HCT116 (cell line): ENCODE data around the gene KRTAP9-1. TPM values are rescaled to one million over a fixed set of nuclear protein-coding genes. Genes with fewer than 3 reads are reported as not detected.

ENCODE experiments used
- ATAC-seq: fragments of 200-7000 bp; cut with Tn5 transposase; 2 replicates; pipeline ENCODE4 v1.9.1; 2020; ENCODE audit warnings: mild to moderate bottlenecking, moderate library complexity
- BruUV-seq: library from RNA; stranded (reverse); fragments of 400-500 nt; replicated peaks from 2 replicates; lab custom pipeline; 2021; lab: Mats Ljungman, UMichigan
- CTCF ChIA-PET: fragments of 300-600 bp; sonication (Branson Sonifier 250); formaldehyde crosslinking; loops from one replicate; lab custom pipeline; 2021; ENCODE audit warnings: antibody characterized with exemption; lab: Charles Lee
- POLR2A ChIA-PET: fragments of 300-600, 350-600 bp; sonication (Branson Sonifier 250); formaldehyde crosslinking; loops from one replicate; lab custom pipeline; 2021; ENCODE audit warnings: antibody characterized with exemption; lab: Charles Lee
- RAD21 ChIA-PET, 2 experiments: fragments of 300-600 bp; sonication (Branson Sonifier 250); formaldehyde crosslinking; loops; one replicate each; lab custom pipeline; 2023; ENCODE audit warnings: low total read pairs in 2 of 2; ENCODE audit not compliant: uncharacterized antibody in 2 of 2, unreplicated experiment in 2 of 2, low non-redundant PET in 1 of 2; lab: Charles Lee
- DNase-seq: peaks from one replicate; pipeline ENCODE4 v3.0.0-alpha.2; 2010; ENCODE audit warnings: low read depth, low spot score
- H2AFZ ChIP-seq: fragments of 200-600 bp; shearing (Covaris generic), sonication (generic); 2 replicates; pipeline ENCODE4 v1.6.1; 2017; ENCODE audit warnings: low read depth, mixed run types, mixed read lengths, antibody characterized with exemption, low read length; ENCODE audit not compliant: poor library complexity, severe bottlenecking
- H3K27ac ChIP-seq: 2 replicates; pipeline ENCODE4 v1.5.1; 2012; ENCODE audit warnings: low read depth, low read length
- H3K27me3 ChIP-seq: fragments of 200-600 bp; sonication (generic); 2 replicates; pipeline ENCODE4 v1.6.1; 2016; ENCODE audit warnings: mixed run types, low read length, mixed read lengths; ENCODE audit not compliant: insufficient read depth
- H3K36me3 ChIP-seq, 2 experiments: fragments of 200-500 bp in 1 of 2; fragments of 200-600 bp in 1 of 2; sonication (Bioruptor generic) in 1 of 2; sonication (generic) in 1 of 2; 2 replicates each; pipeline versions ENCODE4 v1.5.1 to v1.6.1; 2014 to 2016; ENCODE audit warnings: low read length in 2 of 2, inconsistent platforms in 1 of 2, mixed read lengths in 1 of 2, mixed run types in 1 of 2; ENCODE audit not compliant: insufficient read depth in 2 of 2, control insufficient read depth in 1 of 2
- H3K4me1 ChIP-seq, 2 experiments: fragments of 200-600 bp in 1 of 2; sonication (generic) in 1 of 2; 2 replicates each; pipeline versions ENCODE4 v1.5.1 to v1.6.1; 2012 to 2017; ENCODE audit warnings: low read length in 2 of 2, inconsistent platforms in 1 of 2, mild to moderate bottlenecking in 1 of 2, mixed read lengths in 1 of 2, mixed run types in 1 of 2, moderate library complexity in 1 of 2; ENCODE audit not compliant: insufficient read depth in 2 of 2, control insufficient read depth in 1 of 2
- H3K4me2 ChIP-seq: fragments of 200-600 bp; sonication (generic); 2 replicates; pipeline ENCODE4 v1.6.1; 2017; ENCODE audit warnings: mixed run types, low read length, mixed read lengths
- H3K4me3 ChIP-seq, 2 experiments: fragments of 200-600 bp in 1 of 2; sonication (generic) in 1 of 2; replicated peaks in 1 of 2; 2 replicates each; pipeline ENCODE4 v1.5.1; 2011 to 2016; ENCODE audit warnings: low read length in 2 of 2, control low read depth in 1 of 2, low read depth in 1 of 2, mild to moderate bottlenecking in 1 of 2, mixed read lengths in 1 of 2, mixed run types in 1 of 2
- H3K79me2 ChIP-seq: fragments of 200-600 bp; sonication (generic); 2 replicates; pipeline ENCODE4 v1.6.1; 2017; ENCODE audit warnings: mild to moderate bottlenecking, mixed run types, low read length, moderate library complexity, mixed read lengths; ENCODE audit not compliant: insufficient read depth
- H3K9ac ChIP-seq: fragments of 200-600 bp; sonication (generic); 2 replicates; pipeline ENCODE4 v1.6.1; 2016; ENCODE audit warnings: low read length, mixed read lengths
- H3K9me2 ChIP-seq: fragments of 200-600 bp; sonication (generic), shearing (Covaris generic); 2 replicates; pipeline ENCODE4 v1.6.1; 2017; ENCODE audit warnings: mixed run types, mild to moderate bottlenecking, moderate library complexity; ENCODE audit not compliant: insufficient read depth
- H3K9me3 ChIP-seq, 2 experiments: fragments of 200-500 bp in 1 of 2; fragments of 200-600 bp in 1 of 2; sonication (Bioruptor generic) in 1 of 2; sonication (generic) in 1 of 2; 2 replicates each; pipeline ENCODE4 v1.6.1; 2014 to 2017; ENCODE audit warnings: low read length in 2 of 2, mixed read lengths in 2 of 2, inconsistent platforms in 1 of 2, low read depth in 1 of 2, mild to moderate bottlenecking in 1 of 2, mixed run types in 1 of 2, moderate library complexity in 1 of 2; ENCODE audit not compliant: control insufficient read depth in 1 of 2, insufficient read depth in 1 of 2
- H4K20me1 ChIP-seq: fragments of 200-600 bp; sonication (generic), shearing (Covaris generic); 2 replicates; pipeline ENCODE4 v1.6.1; 2017; ENCODE audit warnings: mixed run types, mild to moderate bottlenecking, moderate library complexity; ENCODE audit not compliant: insufficient read depth
- CBX3 ChIP-seq: IDR thresholded peaks from 2 replicates; pipeline ENCODE4 v1.6.1; 2012; ENCODE audit warnings: low read depth
- CEBPB ChIP-seq: IDR thresholded peaks from 2 replicates; pipeline ENCODE4 v1.6.1; 2012; ENCODE audit warnings: low read depth
- EGR1 ChIP-seq: IDR thresholded peaks from 2 replicates; pipeline ENCODE4 v1.6.1; 2012; ENCODE audit warnings: low read depth
- ELF1 ChIP-seq: IDR thresholded peaks from 2 replicates; pipeline ENCODE4 v1.6.1; 2012; ENCODE audit warnings: low read depth, borderline replicate concordance
- EZH2phosphoT487 ChIP-seq: fragments of 200-600 bp; IDR thresholded peaks from 2 replicates; pipeline ENCODE4 v1.6.1; 2018; ENCODE audit warnings: antibody characterized with exemption, borderline replicate concordance
- FOSL1 ChIP-seq: IDR thresholded peaks from 2 replicates; pipeline ENCODE4 v1.6.1; 2012; ENCODE audit warnings: low read depth
- JUND ChIP-seq: IDR thresholded peaks from 2 replicates; pipeline ENCODE4 v1.6.1; 2012
- POLR2A ChIP-seq: IDR thresholded peaks from 2 replicates; pipeline ENCODE4 v1.7.0; 2011; ENCODE audit warnings: borderline replicate concordance; ENCODE audit not compliant: insufficient read depth, insufficient read length; ENCODE audit errors: extremely low read depth
- RAD21 ChIP-seq: IDR thresholded peaks from 2 replicates; pipeline ENCODE4 v1.6.1; 2012; ENCODE audit warnings: low read depth, mild to moderate bottlenecking
- SP1 ChIP-seq: IDR thresholded peaks from 2 replicates; pipeline ENCODE4 v1.6.1; 2012; ENCODE audit warnings: low read depth
- SRF ChIP-seq: IDR thresholded peaks from 2 replicates; pipeline ENCODE4 v1.6.1; 2012; ENCODE audit warnings: low read depth
- TCF7L2 ChIP-seq: IDR thresholded peaks from 2 replicates; pipeline ENCODE4 v1.7.0; 2011; ENCODE audit warnings: borderline replicate concordance, inconsistent platforms; ENCODE audit not compliant: insufficient read depth, insufficient read length; ENCODE audit errors: extremely low read depth
- ZFX ChIP-seq: fragments of 450-650 bp; IDR thresholded peaks from 2 replicates; pipeline ENCODE4 v1.6.1; 2017
- intact Hi-C: fragments of 100-400 bp; cut with micrococcal nuclease; formaldehyde crosslinking; loops from 2 replicates; pipeline ENCODE4 v1.10.0; 2022
- total RNA-seq: library from RNA; stranded (reverse); gene quantifications from one replicate; pipeline ENCODE4 v1.2.1, GENCODE V29; 2021; ENCODE audit not compliant: unreplicated experiment
- TF ChIP-seq, protein P1 (sequence below), 3 experiments: fragments of 200-600 bp in 1 of 3; sonication (generic) in 1 of 3; IDR thresholded peaks in 2 of 3; conservative IDR thresholded peaks in 1 of 3; 2 replicates each; pipeline ENCODE4 v1.5.1; 2012 to 2017; ENCODE audit warnings: low read depth in 2 of 3, low read length in 2 of 3, antibody characterized with exemption in 1 of 3, borderline replicate concordance in 1 of 3, control low read depth in 1 of 3, mild to moderate bottlenecking in 1 of 3, mixed read lengths in 1 of 3, mixed run types in 1 of 3, moderate library complexity in 1 of 3; ENCODE audit not compliant: insufficient read depth in 1 of 3
- TF ChIP-seq, protein P2 (sequence below): IDR thresholded peaks from 2 replicates; pipeline ENCODE4 v1.6.1; 2012; ENCODE audit warnings: low read depth
- TF ChIP-seq, protein P3 (sequence below): IDR thresholded peaks from 2 replicates; pipeline ENCODE4 v1.6.1; 2012
- TF ChIP-seq, protein P4 (sequence below): IDR thresholded peaks from 2 replicates; pipeline ENCODE4 v1.6.1; 2012

Gene KRTAP9-1
- total RNA-seq, 1 experiment from 2014 or later = not detected

DNA sequence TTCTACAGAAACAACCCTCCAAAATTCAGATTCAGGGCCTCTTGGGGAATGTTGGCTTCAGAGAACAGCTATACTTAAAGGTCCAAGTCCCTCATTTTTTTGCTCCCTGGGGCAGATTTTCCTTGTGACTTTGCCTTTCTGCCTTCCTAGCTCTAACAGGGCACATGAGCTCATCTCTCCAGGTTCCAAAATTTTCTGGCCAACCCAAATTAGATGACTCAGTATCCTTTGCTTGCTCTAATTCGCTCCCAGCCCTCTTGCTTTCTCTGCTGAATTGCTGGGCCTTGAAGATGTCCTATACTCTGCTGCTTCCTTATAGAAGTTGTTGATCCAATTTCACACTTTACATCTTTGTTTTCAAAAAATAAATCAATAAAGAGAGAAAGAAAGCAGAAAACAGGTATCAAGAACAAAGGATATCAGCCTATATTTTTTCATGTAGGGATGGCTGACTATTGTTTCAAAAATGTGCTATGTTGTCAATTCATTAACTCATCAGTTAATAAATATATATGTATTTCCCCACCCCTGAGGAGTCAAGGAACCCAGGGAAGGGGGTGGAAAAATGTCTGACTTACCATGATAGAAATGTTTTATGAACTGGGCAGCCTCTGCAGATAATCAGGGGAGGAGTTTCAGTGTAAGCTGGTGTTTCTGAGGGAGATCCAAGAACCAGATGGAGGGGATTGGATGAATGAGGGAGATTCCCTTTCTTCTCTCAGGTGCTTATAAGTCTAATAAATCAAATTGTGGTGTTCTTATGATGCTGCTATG is 10.7 kb upstream of the KRTAP9-1 start:
- intact Hi-C loops = no loop called here
- no peak overlapping the region for H3K27ac ChIP-seq
- no peaks in the 10 kb centered on the region for H3K27me3 ChIP-seq
- H2AFZ ChIP-seq = no peak overlapping the region
- no peaks in the 10 kb centered on the region for H3K9me2 ChIP-seq
- no peak overlapping the region for H3K4me3 ChIP-seq
- ChIA-PET CTCF (no interaction called here), POLR2A (no interaction called here), RAD21 (no interaction called here)
- no peaks in the 10 kb centered on the region for H3K36me3 ChIP-seq
- H3K79me2 ChIP-seq = no peaks in the 10 kb centered on the region
- H3K4me2 ChIP-seq = no peak overlapping the region
- DNase-seq (no peak), ATAC-seq (no peak)
- no peaks in the 10 kb centered on the region for H3K4me1 ChIP-seq
- no TSS peak for BruUV-seq
- TF ChIP-seq EZH2phosphoT487 = no peak
- no peak for TF ChIP-seq CEBPB
- TF ChIP-seq, protein P1, sequence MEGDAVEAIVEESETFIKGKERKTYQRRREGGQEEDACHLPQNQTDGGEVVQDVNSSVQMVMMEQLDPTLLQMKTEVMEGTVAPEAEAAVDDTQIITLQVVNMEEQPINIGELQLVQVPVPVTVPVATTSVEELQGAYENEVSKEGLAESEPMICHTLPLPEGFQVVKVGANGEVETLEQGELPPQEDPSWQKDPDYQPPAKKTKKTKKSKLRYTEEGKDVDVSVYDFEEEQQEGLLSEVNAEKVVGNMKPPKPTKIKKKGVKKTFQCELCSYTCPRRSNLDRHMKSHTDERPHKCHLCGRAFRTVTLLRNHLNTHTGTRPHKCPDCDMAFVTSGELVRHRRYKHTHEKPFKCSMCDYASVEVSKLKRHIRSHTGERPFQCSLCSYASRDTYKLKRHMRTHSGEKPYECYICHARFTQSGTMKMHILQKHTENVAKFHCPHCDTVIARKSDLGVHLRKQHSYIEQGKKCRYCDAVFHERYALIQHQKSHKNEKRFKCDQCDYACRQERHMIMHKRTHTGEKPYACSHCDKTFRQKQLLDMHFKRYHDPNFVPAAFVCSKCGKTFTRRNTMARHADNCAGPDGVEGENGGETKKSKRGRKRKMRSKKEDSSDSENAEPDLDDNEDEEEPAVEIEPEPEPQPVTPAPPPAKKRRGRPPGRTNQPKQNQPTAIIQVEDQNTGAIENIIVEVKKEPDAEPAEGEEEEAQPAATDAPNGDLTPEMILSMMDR (IDR thresholded peaks at IDR 0.05 in 2 of 3, conservative IDR thresholded peaks at IDR 0.05 in 1 of 3; ENCODE audit: borderline replicate concordance in 1 of 3, insufficient read depth in 1 of 3, low read depth in 2 of 3, low read length in 2 of 3) = no peak
- TF ChIP-seq, protein P2, sequence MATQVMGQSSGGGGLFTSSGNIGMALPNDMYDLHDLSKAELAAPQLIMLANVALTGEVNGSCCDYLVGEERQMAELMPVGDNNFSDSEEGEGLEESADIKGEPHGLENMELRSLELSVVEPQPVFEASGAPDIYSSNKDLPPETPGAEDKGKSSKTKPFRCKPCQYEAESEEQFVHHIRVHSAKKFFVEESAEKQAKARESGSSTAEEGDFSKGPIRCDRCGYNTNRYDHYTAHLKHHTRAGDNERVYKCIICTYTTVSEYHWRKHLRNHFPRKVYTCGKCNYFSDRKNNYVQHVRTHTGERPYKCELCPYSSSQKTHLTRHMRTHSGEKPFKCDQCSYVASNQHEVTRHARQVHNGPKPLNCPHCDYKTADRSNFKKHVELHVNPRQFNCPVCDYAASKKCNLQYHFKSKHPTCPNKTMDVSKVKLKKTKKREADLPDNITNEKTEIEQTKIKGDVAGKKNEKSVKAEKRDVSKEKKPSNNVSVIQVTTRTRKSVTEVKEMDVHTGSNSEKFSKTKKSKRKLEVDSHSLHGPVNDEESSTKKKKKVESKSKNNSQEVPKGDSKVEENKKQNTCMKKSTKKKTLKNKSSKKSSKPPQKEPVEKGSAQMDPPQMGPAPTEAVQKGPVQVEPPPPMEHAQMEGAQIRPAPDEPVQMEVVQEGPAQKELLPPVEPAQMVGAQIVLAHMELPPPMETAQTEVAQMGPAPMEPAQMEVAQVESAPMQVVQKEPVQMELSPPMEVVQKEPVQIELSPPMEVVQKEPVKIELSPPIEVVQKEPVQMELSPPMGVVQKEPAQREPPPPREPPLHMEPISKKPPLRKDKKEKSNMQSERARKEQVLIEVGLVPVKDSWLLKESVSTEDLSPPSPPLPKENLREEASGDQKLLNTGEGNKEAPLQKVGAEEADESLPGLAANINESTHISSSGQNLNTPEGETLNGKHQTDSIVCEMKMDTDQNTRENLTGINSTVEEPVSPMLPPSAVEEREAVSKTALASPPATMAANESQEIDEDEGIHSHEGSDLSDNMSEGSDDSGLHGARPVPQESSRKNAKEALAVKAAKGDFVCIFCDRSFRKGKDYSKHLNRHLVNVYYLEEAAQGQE = no peak
- no peak for TF ChIP-seq JUND
- TF ChIP-seq FOSL1 = no peak
- no peak for TF ChIP-seq SRF
- TF ChIP-seq CBX3 = no peak
- no peak for TF ChIP-seq SP1
- TF ChIP-seq, protein P3, sequence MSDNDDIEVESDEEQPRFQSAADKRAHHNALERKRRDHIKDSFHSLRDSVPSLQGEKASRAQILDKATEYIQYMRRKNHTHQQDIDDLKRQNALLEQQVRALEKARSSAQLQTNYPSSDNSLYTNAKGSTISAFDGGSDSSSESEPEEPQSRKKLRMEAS = no peak
- TF ChIP-seq EGR1 = no peak
- TF ChIP-seq POLR2A = no peak
- TF ChIP-seq ELF1 = no peak
- TF ChIP-seq RAD21 = no peak
- TF ChIP-seq TCF7L2 = no peak
- no peak for TF ChIP-seq ZFX
- TF ChIP-seq, protein P4, sequence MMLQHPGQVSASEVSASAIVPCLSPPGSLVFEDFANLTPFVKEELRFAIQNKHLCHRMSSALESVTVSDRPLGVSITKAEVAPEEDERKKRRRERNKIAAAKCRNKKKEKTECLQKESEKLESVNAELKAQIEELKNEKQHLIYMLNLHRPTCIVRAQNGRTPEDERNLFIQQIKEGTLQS = no peak
- H4K20me1 ChIP-seq = no peaks in the 10 kb centered on the region
- H3K9me3 ChIP-seq = no peaks in the 10 kb centered on the region; a peak in 1 of 4 replicates
- no peak overlapping the region for H3K9ac ChIP-seq
